Uterus (tissue), 4 donors: ENCODE data around the gene ADAMTS12. TPM values are rescaled to one million over a fixed set of nuclear protein-coding genes. Genes with fewer than 3 reads are reported as not detected.

Experiments
- DNase-seq, 2 donors: peaks; one replicate each; pipeline ENCODE4 v3.0.0-alpha.2; 2019 to 2020
- H3K27ac ChIP-seq, 2 donors: fragments of 200-600 bp; sonication (generic); 1 replicate in 1 of 2; 2 replicates in 1 of 2; pipeline ENCODE4 v1.5.1; 2016 to 2018
- H3K27me3 ChIP-seq, 2 donors: fragments of 200-600 bp; sonication (generic); one replicate each; pipeline ENCODE4 v1.5.1; 2018 to 2019; ENCODE audit warnings: control low read depth in 1 of 2
- H3K36me3 ChIP-seq, 2 donors: fragments of 200-600 bp; sonication (generic); one replicate each; pipeline ENCODE4 v1.5.1; 2019; ENCODE audit warnings: control low read depth in 1 of 2
- H3K4me1 ChIP-seq, 2 donors: fragments of 200-600 bp; sonication (generic); one replicate each; pipeline ENCODE4 v1.5.1; 2018 to 2019; ENCODE audit warnings: control low read depth in 1 of 2
- H3K4me3 ChIP-seq, 2 donors: fragments of 200-600 bp; sonication (generic); 1 replicate in 1 of 2; 2 replicates in 1 of 2; pipeline ENCODE4 v1.5.1; 2018 to 2019; ENCODE audit warnings: mild to moderate bottlenecking in 1 of 2
- H3K9me3 ChIP-seq, 2 donors: fragments of 200-600 bp; sonication (generic); one replicate each; pipeline ENCODE4 v1.5.1; 2019; ENCODE audit warnings: control low read depth in 1 of 2
- POLR2A ChIP-seq, 2 donors: fragments of 450-650 bp; IDR thresholded peaks; one replicate each; pipeline ENCODE4 v1.6.1; 2016; ENCODE audit warnings: antibody characterized with exemption in 2 of 2, mild to moderate bottlenecking in 1 of 2, moderate library complexity in 1 of 2
- intact Hi-C: fragments of 100-400 bp; cut with DNase I; formaldehyde crosslinking; loops from one replicate; pipeline ENCODE4 v1.15.1; 2023; ENCODE audit warnings: low total_unique reads
- small RNA-seq: library from RNA; depleted of rRNA; stranded (forward); fragments of <200 nt; gene quantifications from one replicate; pipeline ENCODE3, GENCODE V24; 2016
- total RNA-seq, 4 donors: library from RNA; depleted of rRNA in 3 of 4; stranded (reverse); fragments of >200 nt in 3 of 4; gene quantifications; one replicate each; pipeline versions ENCODE4 v1.1.0 to v1.2.4, GENCODE V29; 2014 to 2023
- TF ChIP-seq, protein P1 (sequence below), 4 experiments: fragments of 200-600 bp in 2 of 4; fragments of 450-650 bp in 2 of 4; sonication (generic) in 2 of 4; IDR thresholded peaks; one replicate each; pipeline ENCODE4 v1.5.1; 2016 to 2019; ENCODE audit warnings: antibody characterized with exemption in 4 of 4, mild to moderate bottlenecking in 2 of 4, moderate library complexity in 1 of 4
- donor health status: DM: yes; HTN: yes; CAD: no.

ADAMTS12 gene
- total RNA-seq, 4 donors from 2014 or later = 0.51 to 37.5 (median 15.6) TPM

DNA sequence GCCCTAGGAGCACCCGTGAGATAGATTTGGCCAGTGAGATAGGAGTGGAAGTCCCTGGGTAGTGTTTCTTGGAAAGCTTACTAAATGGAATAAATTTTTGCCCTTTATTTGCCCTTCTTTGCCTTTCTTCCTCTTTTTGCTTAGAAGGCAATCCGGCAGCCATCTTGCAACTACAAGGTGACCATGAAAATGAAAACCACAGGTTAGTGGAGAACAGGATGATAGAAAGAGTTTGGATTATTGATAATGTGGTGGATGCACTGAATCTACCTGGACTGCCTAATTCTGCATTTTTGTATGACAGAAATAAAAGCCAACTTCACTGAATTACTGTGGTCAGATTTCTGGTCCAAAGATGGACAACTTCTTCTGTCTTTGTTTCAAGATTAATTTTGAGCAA, 417.8 kb downstream of the ADAMTS12 start:
- Histone ChIP-seq H3K27ac (no peak overlapping the region), H3K27me3 (no peaks in the 10 kb centered on the region), H3K4me3 (no peak overlapping the region), H3K9me3 (no peaks in the 10 kb centered on the region), H3K36me3 (no peaks in the 10 kb centered on the region), H3K4me1 (no peaks in the 10 kb centered on the region)
- intact Hi-C loops = no loop called here
- no peak for TF ChIP-seq POLR2A (IDR thresholded peaks at IDR 0.05)
- TF ChIP-seq, protein P1, sequence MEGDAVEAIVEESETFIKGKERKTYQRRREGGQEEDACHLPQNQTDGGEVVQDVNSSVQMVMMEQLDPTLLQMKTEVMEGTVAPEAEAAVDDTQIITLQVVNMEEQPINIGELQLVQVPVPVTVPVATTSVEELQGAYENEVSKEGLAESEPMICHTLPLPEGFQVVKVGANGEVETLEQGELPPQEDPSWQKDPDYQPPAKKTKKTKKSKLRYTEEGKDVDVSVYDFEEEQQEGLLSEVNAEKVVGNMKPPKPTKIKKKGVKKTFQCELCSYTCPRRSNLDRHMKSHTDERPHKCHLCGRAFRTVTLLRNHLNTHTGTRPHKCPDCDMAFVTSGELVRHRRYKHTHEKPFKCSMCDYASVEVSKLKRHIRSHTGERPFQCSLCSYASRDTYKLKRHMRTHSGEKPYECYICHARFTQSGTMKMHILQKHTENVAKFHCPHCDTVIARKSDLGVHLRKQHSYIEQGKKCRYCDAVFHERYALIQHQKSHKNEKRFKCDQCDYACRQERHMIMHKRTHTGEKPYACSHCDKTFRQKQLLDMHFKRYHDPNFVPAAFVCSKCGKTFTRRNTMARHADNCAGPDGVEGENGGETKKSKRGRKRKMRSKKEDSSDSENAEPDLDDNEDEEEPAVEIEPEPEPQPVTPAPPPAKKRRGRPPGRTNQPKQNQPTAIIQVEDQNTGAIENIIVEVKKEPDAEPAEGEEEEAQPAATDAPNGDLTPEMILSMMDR (IDR thresholded peaks at IDR 0.05) = no peak
- no peak for DNase-seq

Small RNA genes within 50 kb of the gene (small RNA-seq; reads per million reads assigned to genes)
- gene RNU6-923P = not detected

Other genes starting within 250 kb of the ADAMTS12 start
- gene RXFP3, start 44.4 kb upstream of the ADAMTS12 start, total RNA-seq = not detected
- under 1 TPM in 1 of 4 donors, not detected in 3; 0.58 TPM for gene SLC45A2, start 92.7 kb upstream of the ADAMTS12 start, total RNA-seq
- gene AMACR, start 116.1 kb upstream of the ADAMTS12 start, total RNA-seq = 10 to 100 TPM in 1 of 4 donors, 1 to 10 TPM in 3; 7.9 to 14.9 (median 9.0) TPM
- 10 to 100 TPM in 3 of 4 donors, 1 to 10 TPM in 1; 7.6 to 35.9 (median 13.3) TPM for gene C1QTNF3, start 151.2 kb upstream of the ADAMTS12 start, total RNA-seq